ENCODE results near the gene ZNF526. TPM values are rescaled to one million over a fixed set of nuclear protein-coding genes. Genes with fewer than 3 reads are reported as not detected.

The ZNF526 gene
- total and polyA plus RNA-seq, 9 of the 15 experiments (the other 6 are each of a cell fraction or from before 2014, with no cell fraction given): 1.3 to 17.9 (median 6.2) TPM

GRCh38 chr19:42242512-42243409 lies 22.6 kb downstream of the ZNF526 start, which contains the start of gene GSK3A (continued):
- TF ChIP-seq CEBPG (CRISPR knock-in tag; IDR thresholded peaks at IDR 0.05) (peak; percentile 57; the same call in 1 of the 2 replicates), CEBPG (tag; conservative IDR thresholded peaks at IDR 0.05 in 1 of 2, IDR thresholded peaks at IDR 0.05 in 1 of 2) (peak; percentile 63 to 82; a peak in 3 of 4 replicates), ELF2 (CRISPR knock-in tag; IDR thresholded peaks at IDR 0.05) (peak; percentile 64; the same call in 1 of the 2 replicates), ETV1 (tag; conservative IDR thresholded peaks at IDR 0.05; ENCODE audit: low read depth) (peak; percentile 41; the same call in 1 of the 2 replicates), EWSR1 (IDR thresholded peaks at IDR 0.05; ENCODE audit: borderline replicate concordance, low read depth, partially characterized antibody) (no peak), ZNF282 (CRISPR knock-in tag; IDR thresholded peaks at IDR 0.05) (no peak), HDAC3 (IDR thresholded peaks at IDR 0.05; ENCODE audit: borderline replicate concordance, partially characterized antibody) (no peak), MEIS2 (IDR thresholded peaks at IDR 0.05; ENCODE audit: partially characterized antibody) (peak; percentile 88), MYC (IDR thresholded peaks at IDR 0.05; ENCODE audit: low read depth, low read length) (peak; percentile 75), MYC (CRISPR knock-in tag; IDR thresholded peaks at IDR 0.05; ENCODE audit: borderline replicate concordance, low read depth) (0 out of 2 replicates have a peak, but pooled peaks have one; percentile 66), FOXK2 (conservative IDR thresholded peaks at IDR 0.05 in 1 of 2, IDR thresholded peaks at IDR 0.05 in 1 of 2; ENCODE audit: low read depth in 2 of 2) (peak; percentile 45 to 57; a peak in 1 of 4 replicates), ZNF778 (CRISPR knock-in tag; IDR thresholded peaks at IDR 0.05) (no peak), ZNF197 (CRISPR knock-in tag; IDR thresholded peaks at IDR 0.05; ENCODE audit: low read depth) (peak; percentile 78; the same call in 1 of the 2 replicates), NR4A1 (CRISPR knock-in tag; IDR thresholded peaks at IDR 0.05) (0 out of 2 replicates have a peak, but pooled peaks have one; percentile 54), NR4A1 (tag; IDR thresholded peaks at IDR 0.05) (peak; percentile 76; the same call in 1 of the 2 replicates), AFF1 (IDR thresholded peaks at IDR 0.05; ENCODE audit: low read depth in 1 of 2, partially characterized antibody in 2 of 2) (peak; percentile 61 to 100), BRF1 (IDR thresholded peaks at IDR 0.05; ENCODE audit: borderline replicate concordance, extremely low read depth, insufficient read length) (no peak), ETS1 (conservative IDR thresholded peaks at IDR 0.05; ENCODE audit: control insufficient read depth, low read depth, low read length) (peak; percentile 97), CREB5 (CRISPR knock-in tag; IDR thresholded peaks at IDR 0.05) (no peak), ZNF121 (CRISPR knock-in tag; conservative IDR thresholded peaks at IDR 0.05) (no peak)

All from K562 (cell line).